ENCODE results near the gene SPAST. TPM values are rescaled to one million over a fixed set of nuclear protein-coding genes. Genes with fewer than 3 reads are reported as not detected.
"Not testable (repeated sequence)": the region's sequence is repeated elsewhere in the genome, so short reads cannot be mapped to it uniquely, and the experiment has no call there.

The SPAST gene
- polyA plus RNA-seq, 1 donor from 2014 or later, result 121 TPM

DNA sequence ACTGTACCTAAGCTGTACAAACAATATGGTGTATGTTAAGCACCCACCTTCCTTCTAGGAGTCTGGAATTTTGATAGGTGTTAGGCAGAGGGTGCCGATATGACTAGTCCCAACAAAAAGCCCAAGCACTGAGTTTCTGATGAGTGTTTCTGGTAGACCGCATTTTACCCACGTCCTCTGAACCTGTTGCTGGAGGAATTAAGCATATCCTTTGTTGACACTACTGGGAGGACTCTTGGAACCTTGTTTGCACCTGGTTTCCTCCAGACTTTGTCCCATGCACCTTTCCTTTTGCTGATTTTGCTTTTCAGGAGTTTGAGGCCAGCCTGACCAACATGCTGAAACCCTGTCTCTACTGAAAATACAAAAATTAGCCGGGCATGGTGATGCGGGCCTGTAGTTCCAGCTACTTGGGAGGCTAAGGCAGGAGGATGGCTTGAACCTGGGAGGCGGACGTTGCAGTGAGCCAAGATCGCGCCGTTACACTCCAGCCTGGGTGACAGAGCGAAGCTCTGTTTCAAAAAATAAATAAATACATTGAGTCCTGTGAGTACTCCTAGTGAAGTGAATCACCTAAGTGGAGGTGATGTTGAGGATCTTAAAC, 11.4 kb upstream of the SPAST start:
- Histone ChIP-seq H3K9me2 (ENCODE audit: insufficient read depth, low read length) (no peaks in the 10 kb centered on the region), H3K27me3 (ENCODE audit: insufficient read depth, low read depth, low read length) (no peaks in the 10 kb centered on the region), H3K27ac (ENCODE audit: low read length) (no peak overlapping the region), H3K4me2 (ENCODE audit: low read length) (no peak overlapping the region), H4K20me1 (ENCODE audit: insufficient read depth) (no peaks in the 10 kb centered on the region), H3K9ac (ENCODE audit: low read length) (no peak overlapping the region), H3F3A (ENCODE audit: insufficient read depth, low read length, poor library complexity, severe bottlenecking) (no peaks in the 10 kb centered on the region), H3K9me3 (ENCODE audit: low read length) (no peaks in the 10 kb centered on the region), H3K79me2 (replicated peaks; ENCODE audit: insufficient read depth, low read length) (no peaks in the 10 kb centered on the region), H2AFZ (ENCODE audit: low read depth, low read length) (no peak overlapping the region), H3K4me3 (ENCODE audit: low read length) (no peak overlapping the region), H3K36me3 (ENCODE audit: insufficient read depth, low read length) (no peaks in the 10 kb centered on the region)
- TF ChIP-seq TAF1 (IDR thresholded peaks at IDR 0.05; ENCODE audit: low read depth), result no peak
- no peak for TF ChIP-seq MXI1 (conservative IDR thresholded peaks at IDR 0.05; ENCODE audit: poor library complexity, severe bottlenecking)
- no peak for TF ChIP-seq EP300 (conservative IDR thresholded peaks at IDR 0.05; ENCODE audit: poor library complexity, severe bottlenecking)
- no peak for TF ChIP-seq EZH2 (IDR thresholded peaks at IDR 0.05; ENCODE audit: borderline replicate concordance, insufficient read depth, low read length, poor library complexity, severe bottlenecking)
- no peak for TF ChIP-seq RAD21 (conservative IDR thresholded peaks at IDR 0.05)
- no peak for TF ChIP-seq POLR2AphosphoS5 (IDR thresholded peaks at IDR 0.05)
- TF ChIP-seq SMC3 (conservative IDR thresholded peaks at IDR 0.05; ENCODE audit: poor library complexity), result no peak
- TF ChIP-seq REST (IDR thresholded peaks at IDR 0.05; ENCODE audit: borderline replicate concordance), result no peak
- TF ChIP-seq, protein P1, sequence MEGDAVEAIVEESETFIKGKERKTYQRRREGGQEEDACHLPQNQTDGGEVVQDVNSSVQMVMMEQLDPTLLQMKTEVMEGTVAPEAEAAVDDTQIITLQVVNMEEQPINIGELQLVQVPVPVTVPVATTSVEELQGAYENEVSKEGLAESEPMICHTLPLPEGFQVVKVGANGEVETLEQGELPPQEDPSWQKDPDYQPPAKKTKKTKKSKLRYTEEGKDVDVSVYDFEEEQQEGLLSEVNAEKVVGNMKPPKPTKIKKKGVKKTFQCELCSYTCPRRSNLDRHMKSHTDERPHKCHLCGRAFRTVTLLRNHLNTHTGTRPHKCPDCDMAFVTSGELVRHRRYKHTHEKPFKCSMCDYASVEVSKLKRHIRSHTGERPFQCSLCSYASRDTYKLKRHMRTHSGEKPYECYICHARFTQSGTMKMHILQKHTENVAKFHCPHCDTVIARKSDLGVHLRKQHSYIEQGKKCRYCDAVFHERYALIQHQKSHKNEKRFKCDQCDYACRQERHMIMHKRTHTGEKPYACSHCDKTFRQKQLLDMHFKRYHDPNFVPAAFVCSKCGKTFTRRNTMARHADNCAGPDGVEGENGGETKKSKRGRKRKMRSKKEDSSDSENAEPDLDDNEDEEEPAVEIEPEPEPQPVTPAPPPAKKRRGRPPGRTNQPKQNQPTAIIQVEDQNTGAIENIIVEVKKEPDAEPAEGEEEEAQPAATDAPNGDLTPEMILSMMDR (IDR thresholded peaks at IDR 0.05; ENCODE audit: poor library complexity, severe bottlenecking), result no peak

- H3K27me3 ChIP-seq (ENCODE audit: insufficient read depth, low read depth, low read length); H3K79me2 ChIP-seq (replicated peaks; ENCODE audit: insufficient read depth, low read length); H3K9ac ChIP-seq (ENCODE audit: low read length); H3K4me2 ChIP-seq (ENCODE audit: low read length); H3K9me2 ChIP-seq (ENCODE audit: insufficient read depth, low read length); H3K4me3 ChIP-seq (ENCODE audit: low read length); H4K20me1 ChIP-seq (ENCODE audit: insufficient read depth); H2AFZ ChIP-seq (ENCODE audit: low read depth, low read length); H3F3A ChIP-seq (ENCODE audit: insufficient read depth, low read length, poor library complexity, severe bottlenecking); H3K36me3 ChIP-seq (ENCODE audit: insufficient read depth, low read length); H3K9me3 ChIP-seq (ENCODE audit: low read length); H3K27ac ChIP-seq (ENCODE audit: low read length): not testable (repeated sequence)
Measured at GRCh38 chr2:32054583-32054982, 8.8 kb upstream of the SPAST start.

- Histone ChIP-seq H3F3A (ENCODE audit: insufficient read depth, low read length, poor library complexity, severe bottlenecking) (peaks cover 6% of the 10 kb centered on the region), H3K27me3 (ENCODE audit: insufficient read depth, low read depth, low read length) (no peaks in the 10 kb centered on the region), H4K20me1 (ENCODE audit: insufficient read depth) (no peaks in the 10 kb centered on the region), H3K4me3 (ENCODE audit: low read length) (no peak overlapping the region), H3K27ac (ENCODE audit: low read length) (no peak overlapping the region), H3K79me2 (replicated peaks; ENCODE audit: insufficient read depth, low read length) (no peaks in the 10 kb centered on the region), H3K9me2 (ENCODE audit: insufficient read depth, low read length) (no peaks in the 10 kb centered on the region), H3K36me3 (ENCODE audit: insufficient read depth, low read length) (no peaks in the 10 kb centered on the region), H3K9me3 (ENCODE audit: low read length) (no peaks in the 10 kb centered on the region), H3K9ac (ENCODE audit: low read length) (no peak overlapping the region), H2AFZ (ENCODE audit: low read depth, low read length) (no peak overlapping the region), H3K4me2 (ENCODE audit: low read length) (no peak overlapping the region)
- TF ChIP-seq SMC3 (conservative IDR thresholded peaks at IDR 0.05; ENCODE audit: poor library complexity) (no peak), EZH2 (IDR thresholded peaks at IDR 0.05; ENCODE audit: borderline replicate concordance, insufficient read depth, low read length, poor library complexity, severe bottlenecking) (no peak), REST (IDR thresholded peaks at IDR 0.05; ENCODE audit: borderline replicate concordance) (no peak), TAF1 (IDR thresholded peaks at IDR 0.05; ENCODE audit: low read depth) (no peak), MXI1 (conservative IDR thresholded peaks at IDR 0.05; ENCODE audit: poor library complexity, severe bottlenecking) (no peak), RAD21 (conservative IDR thresholded peaks at IDR 0.05) (no peak), EP300 (conservative IDR thresholded peaks at IDR 0.05; ENCODE audit: poor library complexity, severe bottlenecking) (no peak), POLR2AphosphoS5 (IDR thresholded peaks at IDR 0.05) (no peak)
- TF ChIP-seq, protein P1 (IDR thresholded peaks at IDR 0.05; ENCODE audit: poor library complexity, severe bottlenecking), result no peak
Measured at GRCh38 chr2:32058130-32058529, 5.2 kb upstream of the SPAST start.

All from neural cell (in vitro differentiated cells).